GM12801 (cell line): ENCODE measurements around the gene TMEM170A.

Experiments used
- TF ChIP-seq, protein P1 (sequence below): IDR thresholded peaks from one replicate; pipeline ENCODE4 v1.5.1; 2011; ENCODE audit warnings: control low read depth; ENCODE audit not compliant: insufficient read length; ENCODE audit errors: extremely low read depth

TMEM170A gene

DNA sequence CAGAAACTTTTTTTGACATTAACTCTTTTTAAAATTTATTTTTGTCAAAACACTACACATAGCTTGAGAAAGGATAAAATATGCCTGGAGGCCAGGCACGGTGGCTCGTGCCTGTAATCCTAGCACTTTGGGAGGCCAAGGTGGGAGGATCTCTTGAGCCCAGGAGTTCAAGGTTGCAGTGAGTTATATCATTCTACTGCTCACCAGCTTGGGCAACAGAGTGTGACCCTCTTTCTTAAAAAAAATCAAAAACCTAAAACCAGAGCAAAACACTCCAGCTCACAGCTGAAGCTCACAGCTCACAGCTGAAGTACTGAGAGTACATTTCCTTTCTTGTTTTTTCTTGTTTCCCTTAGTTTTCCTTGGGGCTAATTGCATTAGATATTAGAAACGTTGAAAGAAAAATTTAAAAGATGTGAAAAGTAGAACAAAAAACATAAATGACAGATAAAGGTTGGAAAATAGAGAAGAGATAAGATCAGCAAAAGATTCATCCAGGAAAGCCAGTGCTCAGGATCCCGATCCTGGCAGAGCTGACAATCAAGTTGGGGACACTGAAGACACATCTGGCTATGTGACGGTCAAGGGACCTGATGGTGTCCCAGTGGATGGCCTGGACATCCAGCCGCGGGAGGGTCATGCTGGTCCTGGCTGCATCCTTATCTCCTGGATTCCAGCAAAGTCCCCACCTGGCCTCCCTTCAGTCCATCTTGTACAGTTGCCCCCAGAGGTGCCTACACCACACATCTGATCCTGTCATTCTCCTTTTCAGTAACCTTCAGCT lies 20.9 kb upstream of the TMEM170A start:
- TF ChIP-seq, protein P1, sequence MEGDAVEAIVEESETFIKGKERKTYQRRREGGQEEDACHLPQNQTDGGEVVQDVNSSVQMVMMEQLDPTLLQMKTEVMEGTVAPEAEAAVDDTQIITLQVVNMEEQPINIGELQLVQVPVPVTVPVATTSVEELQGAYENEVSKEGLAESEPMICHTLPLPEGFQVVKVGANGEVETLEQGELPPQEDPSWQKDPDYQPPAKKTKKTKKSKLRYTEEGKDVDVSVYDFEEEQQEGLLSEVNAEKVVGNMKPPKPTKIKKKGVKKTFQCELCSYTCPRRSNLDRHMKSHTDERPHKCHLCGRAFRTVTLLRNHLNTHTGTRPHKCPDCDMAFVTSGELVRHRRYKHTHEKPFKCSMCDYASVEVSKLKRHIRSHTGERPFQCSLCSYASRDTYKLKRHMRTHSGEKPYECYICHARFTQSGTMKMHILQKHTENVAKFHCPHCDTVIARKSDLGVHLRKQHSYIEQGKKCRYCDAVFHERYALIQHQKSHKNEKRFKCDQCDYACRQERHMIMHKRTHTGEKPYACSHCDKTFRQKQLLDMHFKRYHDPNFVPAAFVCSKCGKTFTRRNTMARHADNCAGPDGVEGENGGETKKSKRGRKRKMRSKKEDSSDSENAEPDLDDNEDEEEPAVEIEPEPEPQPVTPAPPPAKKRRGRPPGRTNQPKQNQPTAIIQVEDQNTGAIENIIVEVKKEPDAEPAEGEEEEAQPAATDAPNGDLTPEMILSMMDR = no peak

DNA sequence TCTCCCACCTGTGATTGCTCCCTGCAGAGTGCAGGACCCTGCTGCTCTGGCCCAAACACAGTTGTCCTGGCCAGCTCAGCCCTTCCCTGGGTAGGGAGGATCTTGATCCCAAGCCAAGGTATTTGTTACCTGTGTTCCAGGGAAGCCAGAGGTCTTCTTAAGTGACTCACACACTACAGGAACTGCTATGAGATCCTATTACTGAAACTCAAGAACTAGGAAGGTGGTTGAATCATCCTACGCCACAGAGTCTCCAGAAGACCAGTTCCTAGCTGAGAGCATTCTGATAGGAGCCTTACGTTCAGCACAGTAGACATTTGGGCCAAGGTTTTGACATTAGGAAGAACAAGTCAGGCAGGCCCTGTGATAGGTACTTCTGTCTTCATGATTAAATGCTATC lies 18.7 kb upstream of the TMEM170A start:
- TF ChIP-seq, protein P1 = no peak

DNA sequence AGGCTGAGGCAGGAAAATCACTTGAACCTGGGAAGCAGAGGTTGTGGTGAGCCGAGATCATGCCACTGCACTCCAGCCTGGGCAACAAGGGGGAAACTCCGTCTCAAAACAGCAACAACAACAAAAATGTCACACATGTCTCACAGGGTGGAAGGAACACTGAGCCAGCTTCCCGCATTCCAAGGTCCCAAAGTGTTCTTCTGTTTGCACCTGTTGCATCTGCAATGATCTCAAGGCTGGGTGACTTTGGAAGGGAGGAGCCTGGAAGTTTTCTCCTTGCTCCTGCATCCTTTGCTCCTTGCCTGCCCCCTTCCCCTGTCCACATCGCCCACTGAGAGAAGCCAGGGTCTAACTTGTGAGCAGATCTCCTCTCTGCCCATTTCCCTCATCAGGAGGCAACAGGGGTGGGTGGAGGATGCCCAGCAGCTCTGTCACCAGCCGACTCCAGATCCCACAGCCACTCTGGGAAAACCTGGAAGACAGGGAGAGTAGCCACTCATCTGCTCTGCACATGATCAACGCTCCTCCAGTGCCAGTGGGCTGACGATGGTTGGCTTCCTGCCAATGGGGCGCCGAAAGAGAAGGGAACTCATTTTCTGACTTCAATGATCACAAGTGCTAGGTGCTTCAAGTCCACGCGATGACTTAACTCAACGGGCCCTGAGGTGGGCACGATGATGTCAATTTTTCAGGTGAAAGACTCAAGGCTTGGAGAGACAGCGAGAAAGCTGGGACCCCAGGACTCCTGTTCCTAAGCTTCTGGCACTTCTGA lies 18.1 kb upstream of the TMEM170A start:
- TF ChIP-seq, protein P1 = no peak

GRCh38 chr16:75481475-75481874 lies 17.0 kb upstream of the TMEM170A start:
- TF ChIP-seq, protein P1 = no peak

GRCh38 chr16:75479421-75479990 lies 15.0 kb upstream of the TMEM170A start:
- TF ChIP-seq, protein P1 = no peak

- TF ChIP-seq, protein P1 = no peak
Measured at GRCh38 chr16:75478480-75479345, 14.2 kb upstream of the TMEM170A start.
